Natural killer cell treated with Interleukin-12 subunit alpha and Interleukin-12 subunit beta and Interleukin-15 and Interleukin-18, amount 100 ng/mL, for 72 hours (primary cell): ENCODE results near the gene THRB. TPM values are rescaled to one million over a fixed set of nuclear protein-coding genes. Genes with fewer than 3 reads are reported as not detected.

Experiments
- ATAC-seq, 2 donors: fragments of 150-1000 bp; cut with Tn5 transposase in 1 of 2; sonication (Bioruptor Pico), chemical (Tn5 transposase) in 1 of 2; 2 replicates each; pipeline ENCODE4 v1.10.0; 2021
- DNase-seq: peaks from one replicate; pipeline ENCODE4 v3.0.0; 2022; ENCODE audit warnings: low spot score
- H3K27ac Mint-ChIP-seq, 2 donors: 1 replicate in 1 of 2; 2 replicates in 1 of 2; pipeline ENCODE4 v1.8.0; 2022; ENCODE audit warnings: mixed read lengths in 2 of 2, mild to moderate bottlenecking in 1 of 2, moderate library complexity in 1 of 2
- H3K27me3 Mint-ChIP-seq, 2 donors: 1 replicate in 1 of 2; 2 replicates in 1 of 2; pipeline ENCODE4 v1.8.0; 2022; ENCODE audit warnings: mixed read lengths in 2 of 2
- H3K36me3 Mint-ChIP-seq: one replicate; pipeline ENCODE4 v1.8.0; 2022; ENCODE audit warnings: mixed read lengths
- H3K4me1 Mint-ChIP-seq, 2 donors: 1 replicate in 1 of 2; 2 replicates in 1 of 2; pipeline ENCODE4 v1.8.0; 2022; ENCODE audit warnings: low read depth in 2 of 2, mixed read lengths in 2 of 2, mild to moderate bottlenecking in 1 of 2
- H3K4me3 Mint-ChIP-seq: one replicate; pipeline ENCODE4 v1.8.0; 2022; ENCODE audit warnings: mixed read lengths
- H3K9me3 Mint-ChIP-seq: 2 replicates; pipeline ENCODE4 v1.8.0; 2022; ENCODE audit warnings: mixed read lengths
- total RNA-seq, 2 donors: library from RNA; stranded (reverse); gene quantifications; one replicate each; pipeline ENCODE4 v1.2.3, GENCODE V29; 2022

Gene THRB
- total RNA-seq, 2 donors from 2014 or later: 0.22 TPM; not detected in 1

- Mint-ChIP-seq H3K9me3 (peaks cover 8% of the 10 kb centered on the region), H3K4me1 (no peaks in the 10 kb centered on the region), H3K27ac (no peak overlapping the region), H3K36me3 (no peaks in the 10 kb centered on the region), H3K4me3 (no peak overlapping the region), H3K27me3 (no peaks in the 10 kb centered on the region)
- DNase-seq (no peak), ATAC-seq (no peak)
Observed at GRCh38 chr3:24390169-24391130, 104.2 kb downstream of the THRB start.

GRCh38 chr3:24389108-24390090 is 105.3 kb downstream of the THRB start:
- DNase-seq (no peak), ATAC-seq (no peak)
- Mint-ChIP-seq H3K4me3 (no peak overlapping the region), H3K36me3 (no peaks in the 10 kb centered on the region), H3K9me3 (peaks cover 8% of the 10 kb centered on the region), H3K27ac (no peak overlapping the region), H3K4me1 (no peaks in the 10 kb centered on the region), H3K27me3 (no peaks in the 10 kb centered on the region)

GRCh38 chr3:24388611-24389010 is 106.0 kb downstream of the THRB start:
- Mint-ChIP-seq H3K4me1 (no peaks in the 10 kb centered on the region), H3K36me3 (no peaks in the 10 kb centered on the region), H3K9me3 (peaks cover 8% of the 10 kb centered on the region), H3K27ac (no peak overlapping the region), H3K4me3 (no peak overlapping the region), H3K27me3 (no peaks in the 10 kb centered on the region)
- ATAC-seq (no peak), DNase-seq (no peak)

GRCh38 chr3:24388159-24388558 is 106.5 kb downstream of the THRB start:
- H3K27ac Mint-ChIP-seq: no peak overlapping the region
- DNase-seq: no peak
- no peaks in the 10 kb centered on the region for H3K27me3 Mint-ChIP-seq
- H3K4me3 Mint-ChIP-seq: no peak overlapping the region
- no peak for ATAC-seq
- no peaks in the 10 kb centered on the region for H3K36me3 Mint-ChIP-seq
- no peaks in the 10 kb centered on the region for H3K4me1 Mint-ChIP-seq
- peaks cover 4% of the 10 kb centered on the region for H3K9me3 Mint-ChIP-seq

GRCh38 chr3:24387493-24387892 is 107.2 kb downstream of the THRB start:
- Mint-ChIP-seq H3K4me3 (no peak overlapping the region), H3K27ac (no peak overlapping the region), H3K9me3 (peaks cover 4% of the 10 kb centered on the region), H3K36me3 (no peaks in the 10 kb centered on the region), H3K4me1 (no peaks in the 10 kb centered on the region), H3K27me3 (no peaks in the 10 kb centered on the region)
- ATAC-seq (no peak), DNase-seq (no peak)

- DNase-seq (no peak), ATAC-seq (no peak)
- H3K4me3 Mint-ChIP-seq: no peak overlapping the region
- no peaks in the 10 kb centered on the region for H3K27me3 Mint-ChIP-seq
- peaks cover 4% of the 10 kb centered on the region for H3K9me3 Mint-ChIP-seq
- H3K27ac Mint-ChIP-seq: no peak overlapping the region
- H3K4me1 Mint-ChIP-seq: no peaks in the 10 kb centered on the region
- H3K36me3 Mint-ChIP-seq: no peaks in the 10 kb centered on the region
Observed at GRCh38 chr3:24387000-24387399, 107.7 kb downstream of the THRB start.

GRCh38 chr3:24386458-24386857 is 108.2 kb downstream of the THRB start:
- Mint-ChIP-seq H3K36me3 (no peaks in the 10 kb centered on the region), H3K27ac (no peak overlapping the region), H3K27me3 (no peaks in the 10 kb centered on the region), H3K4me1 (no peaks in the 10 kb centered on the region), H3K9me3 (peaks cover under 1% of the 10 kb centered on the region), H3K4me3 (no peak overlapping the region)
- ATAC-seq (no peak), DNase-seq (no peak)

GRCh38 chr3:24385012-24385615 is 109.5 kb downstream of the THRB start:
- ATAC-seq: no peak
- Mint-ChIP-seq H3K36me3 (no peaks in the 10 kb centered on the region), H3K9me3 (peaks cover 4% of the 10 kb centered on the region), H3K27me3 (no peaks in the 10 kb centered on the region), H3K4me1 (no peaks in the 10 kb centered on the region), H3K27ac (no peak overlapping the region), H3K4me3 (no peak overlapping the region)
- no peak for DNase-seq

- H3K9me3 Mint-ChIP-seq: peaks cover 10% of the 10 kb centered on the region
- DNase-seq: no peak
- no peak overlapping the region for H3K4me3 Mint-ChIP-seq
- H3K36me3 Mint-ChIP-seq: no peaks in the 10 kb centered on the region
- no peaks in the 10 kb centered on the region for H3K4me1 Mint-ChIP-seq
- ATAC-seq: no peak
- no peak overlapping the region for H3K27ac Mint-ChIP-seq
- H3K27me3 Mint-ChIP-seq: no peaks in the 10 kb centered on the region
Observed at GRCh38 chr3:24382647-24383046, 112.0 kb downstream of the THRB start.

- no peaks in the 10 kb centered on the region for H3K36me3 Mint-ChIP-seq
- H3K9me3 Mint-ChIP-seq: peaks cover 10% of the 10 kb centered on the region
- ATAC-seq (no peak), DNase-seq (no peak)
- no peak overlapping the region for H3K4me3 Mint-ChIP-seq
- H3K27ac Mint-ChIP-seq: no peak overlapping the region
- no peaks in the 10 kb centered on the region for H3K27me3 Mint-ChIP-seq
- no peaks in the 10 kb centered on the region for H3K4me1 Mint-ChIP-seq
Observed at GRCh38 chr3:24379936-24380335, 114.7 kb downstream of the THRB start.

GRCh38 chr3:24378313-24378712 is 116.3 kb downstream of the THRB start:
- Mint-ChIP-seq H3K36me3 (no peaks in the 10 kb centered on the region), H3K9me3 (peaks cover 10% of the 10 kb centered on the region), H3K4me1 (no peaks in the 10 kb centered on the region), H3K27ac (no peak overlapping the region), H3K27me3 (no peaks in the 10 kb centered on the region), H3K4me3 (no peak overlapping the region)
- ATAC-seq: no peak
- DNase-seq: no peak

GRCh38 chr3:24377218-24377993 is 117.2 kb downstream of the THRB start:
- Mint-ChIP-seq H3K27me3 (no peaks in the 10 kb centered on the region), H3K36me3 (no peaks in the 10 kb centered on the region), H3K27ac (no peak overlapping the region), H3K4me1 (no peaks in the 10 kb centered on the region), H3K4me3 (no peak overlapping the region), H3K9me3 (peaks cover 10% of the 10 kb centered on the region)
- DNase-seq: no peak
- no peak for ATAC-seq

GRCh38 chr3:24375947-24376384 is 118.7 kb downstream of the THRB start:
- peaks cover 10% of the 10 kb centered on the region for H3K9me3 Mint-ChIP-seq
- no peak for ATAC-seq
- H3K27ac Mint-ChIP-seq: no peak overlapping the region
- no peak for DNase-seq
- no peaks in the 10 kb centered on the region for H3K27me3 Mint-ChIP-seq
- H3K36me3 Mint-ChIP-seq: no peaks in the 10 kb centered on the region
- no peaks in the 10 kb centered on the region for H3K4me1 Mint-ChIP-seq
- no peak overlapping the region for H3K4me3 Mint-ChIP-seq
